HG03558 (cell line): Measurements from ENCODE around the gene SDK2.

Source experiments
- ATAC-seq: cut with Tn5 transposase; IDR thresholded peaks from one replicate; pipeline ENCODE4 v1.9.1; 2021; ENCODE audit warnings: moderate number of reproducible peaks; ENCODE audit not compliant: unreplicated experiment; ENCODE audit errors: extremely low read depth

The SDK2 gene

GRCh38 chr17:73591296-73592078, 52.8 kb downstream of the SDK2 start:
- ATAC-seq = no peak

GRCh38 chr17:73589363-73589980, 54.8 kb downstream of the SDK2 start:
- no peak for ATAC-seq

- no peak for ATAC-seq
These were observed 55.4 kb downstream of the SDK2 start for GRCh38 chr17:73588891-73589290.

GRCh38 chr17:73588301-73588846, 55.9 kb downstream of the SDK2 start:
- no peak for ATAC-seq

GRCh38 chr17:73586921-73587602, 57.2 kb downstream of the SDK2 start:
- no peak for ATAC-seq

- ATAC-seq = no peak
These were observed 57.9 kb downstream of the SDK2 start for GRCh38 chr17:73586275-73586832.

GRCh38 chr17:73585583-73585982, 58.7 kb downstream of the SDK2 start:
- ATAC-seq = no peak

GRCh38 chr17:73584987-73585386, 59.3 kb downstream of the SDK2 start:
- no peak for ATAC-seq

- ATAC-seq = no peak
These were observed 60.2 kb downstream of the SDK2 start for GRCh38 chr17:73584049-73584448.

GRCh38 chr17:73582821-73583220, 61.4 kb downstream of the SDK2 start:
- ATAC-seq = no peak

GRCh38 chr17:73582359-73582758, 61.9 kb downstream of the SDK2 start:
- no peak for ATAC-seq

GRCh38 chr17:73581379-73581778, 62.9 kb downstream of the SDK2 start:
- ATAC-seq = no peak

- ATAC-seq = no peak
These were observed 64.1 kb downstream of the SDK2 start for GRCh38 chr17:73580073-73580710.

- ATAC-seq = no peak
These were observed 67.6 kb downstream of the SDK2 start for GRCh38 chr17:73576556-73577098.

- ATAC-seq = no peak
These were observed 68.6 kb downstream of the SDK2 start for GRCh38 chr17:73575470-73576221.

- ATAC-seq = no peak
These were observed 72.6 kb downstream of the SDK2 start for GRCh38 chr17:73571511-73572130.

GRCh38 chr17:73569762-73570319, 74.4 kb downstream of the SDK2 start:
- no peak for ATAC-seq

GRCh38 chr17:73568934-73569333, 75.3 kb downstream of the SDK2 start:
- ATAC-seq = no peak
